Fibroblast of skin of scalp (primary cell): ENCODE measurements around the gene RASL10A.
A peak's percentile ranks its signal among the peaks of the same experiment; 100 is the strongest.

ENCODE experiments used
- DNase-seq: peaks from one replicate; pipeline ENCODE4 v3.0.0-alpha.2; 2013

Gene RASL10A

GRCh38 chr22:29338398-29338797 lies 22.9 kb upstream of the RASL10A start:
- no peak for DNase-seq

- DNase-seq: no peak
These were observed 22.3 kb upstream of the RASL10A start for GRCh38 chr22:29337631-29338284.

GRCh38 chr22:29336751-29337490 lies 21.4 kb upstream of the RASL10A start:
- no peak for DNase-seq

- DNase-seq: no peak
These were observed 20.2 kb upstream of the RASL10A start for GRCh38 chr22:29335656-29336055.

GRCh38 chr22:29334696-29335344 lies 19.3 kb upstream of the RASL10A start:
- no peak for DNase-seq

GRCh38 chr22:29334148-29334547 lies 18.7 kb upstream of the RASL10A start:
- DNase-seq: no peak

- no peak for DNase-seq
These were observed 17.5 kb upstream of the RASL10A start for GRCh38 chr22:29332886-29333496.

- no peak for DNase-seq
These were observed 16.3 kb upstream of the RASL10A start for GRCh38 chr22:29331658-29332300.

GRCh38 chr22:29331213-29331612 lies 15.7 kb upstream of the RASL10A start:
- DNase-seq: peak; percentile 17

GRCh38 chr22:29330753-29331152 lies 15.3 kb upstream of the RASL10A start:
- DNase-seq: peak; percentile 42

- DNase-seq: no peak
These were observed 14.8 kb upstream of the RASL10A start for GRCh38 chr22:29330291-29330690.

GRCh38 chr22:29329581-29329980 lies 14.1 kb upstream of the RASL10A start:
- no peak for DNase-seq

- no peak for DNase-seq
These were observed 13.3 kb upstream of the RASL10A start for GRCh38 chr22:29328566-29329500.

GRCh38 chr22:29328055-29328454 lies 12.6 kb upstream of the RASL10A start:
- DNase-seq: no peak

- DNase-seq: no peak
These were observed 11.7 kb upstream of the RASL10A start for GRCh38 chr22:29327089-29327764.

GRCh38 chr22:29326481-29326880 lies 11.0 kb upstream of the RASL10A start:
- no peak for DNase-seq

- no peak for DNase-seq
These were observed 10.4 kb upstream of the RASL10A start for GRCh38 chr22:29325785-29326315.

- DNase-seq: no peak
These were observed 9.9 kb upstream of the RASL10A start for GRCh38 chr22:29325356-29325755.

- DNase-seq: no peak
These were observed 8.1 kb upstream of the RASL10A start for GRCh38 chr22:29323641-29324040.

- DNase-seq: peak; percentile 29
These were observed 5.0 kb upstream of the RASL10A start for GRCh38 chr22:29320546-29320945.

- no peak for DNase-seq
These were observed 3.6 kb upstream of the RASL10A start for GRCh38 chr22:29319072-29319471.
